GF-D8 (cell line): ENCODE data around the gene UBR1.

Source experiments
- DNase-seq: peaks from one replicate; lab custom pipeline; 2025; lab: John Stamatoyannopoulos, UW

UBR1 gene

GRCh38 chr15:43107751-43108150 is 1.9 kb upstream of the UBR1 start:
- DNase-seq, result no peak

DNA sequence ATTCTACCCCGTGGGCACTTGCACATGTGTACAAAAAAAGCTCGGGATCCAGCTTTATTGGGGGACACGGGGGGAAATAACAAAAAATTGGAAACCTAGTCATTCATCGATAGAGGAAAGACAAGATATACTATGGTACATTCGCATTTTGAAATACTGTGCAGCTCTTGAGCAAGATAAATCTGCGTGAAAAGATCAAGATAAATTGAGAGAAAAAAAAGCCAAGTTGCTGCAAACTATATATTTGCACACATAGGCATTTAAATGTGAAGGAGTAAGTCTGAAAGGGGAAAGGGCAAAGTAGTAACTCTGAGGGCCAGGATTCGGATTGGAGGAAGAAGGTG is 620 bp upstream of the UBR1 start:
- no peak for DNase-seq

DNA sequence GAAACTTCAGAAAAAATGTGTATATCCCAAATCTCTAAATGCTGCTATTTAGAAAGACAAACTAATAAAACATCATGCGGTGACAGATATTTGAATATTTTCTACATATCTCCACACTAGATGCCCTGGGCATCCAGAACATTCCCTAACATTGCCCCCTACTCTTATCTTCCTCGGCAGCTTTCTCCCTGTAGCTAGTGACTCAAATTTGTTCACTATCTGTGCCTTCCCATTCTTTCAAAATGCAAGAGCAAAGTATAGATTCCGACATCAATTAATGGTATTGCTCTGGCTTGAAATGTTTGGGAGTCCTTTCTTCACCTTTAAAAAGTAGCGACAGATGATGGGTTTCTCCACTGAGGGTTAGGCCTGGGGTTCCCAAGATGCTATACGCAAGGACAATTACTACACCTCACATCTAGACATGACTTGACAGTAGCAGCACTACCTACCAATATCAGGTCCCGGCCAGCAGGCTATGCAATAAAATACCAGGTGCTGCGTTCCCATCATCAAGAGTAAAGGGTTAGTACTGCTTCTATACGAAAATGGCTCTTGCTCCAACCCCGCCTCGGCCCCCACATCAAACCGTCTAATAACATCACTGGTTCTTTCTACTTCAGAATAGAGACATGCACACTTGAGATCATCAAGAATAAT is 631 bp downstream of the UBR1 start:
- no peak for DNase-seq

- DNase-seq, result no peak
These were observed 1.4 kb downstream of the UBR1 start for GRCh38 chr15:43104426-43104825.

DNA sequence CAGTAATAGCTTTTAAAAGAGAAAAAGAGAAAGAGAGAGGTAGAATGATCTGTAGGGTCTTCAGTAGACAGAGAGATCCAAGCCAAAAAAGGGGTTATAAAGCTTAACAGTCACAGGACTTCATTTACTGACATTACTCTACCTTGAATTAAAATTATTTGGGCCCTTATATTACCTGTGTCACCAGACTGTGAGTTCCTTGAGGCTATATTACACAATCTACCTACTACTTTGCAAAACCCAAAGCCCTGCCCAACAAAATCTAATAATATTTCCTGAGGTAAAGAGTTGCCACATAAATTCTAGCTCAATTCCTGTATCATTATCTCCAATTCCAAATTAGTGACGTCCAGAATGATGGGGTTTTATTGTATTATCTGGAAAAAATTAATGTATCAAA is 1.9 kb downstream of the UBR1 start:
- DNase-seq, result no peak

DNA sequence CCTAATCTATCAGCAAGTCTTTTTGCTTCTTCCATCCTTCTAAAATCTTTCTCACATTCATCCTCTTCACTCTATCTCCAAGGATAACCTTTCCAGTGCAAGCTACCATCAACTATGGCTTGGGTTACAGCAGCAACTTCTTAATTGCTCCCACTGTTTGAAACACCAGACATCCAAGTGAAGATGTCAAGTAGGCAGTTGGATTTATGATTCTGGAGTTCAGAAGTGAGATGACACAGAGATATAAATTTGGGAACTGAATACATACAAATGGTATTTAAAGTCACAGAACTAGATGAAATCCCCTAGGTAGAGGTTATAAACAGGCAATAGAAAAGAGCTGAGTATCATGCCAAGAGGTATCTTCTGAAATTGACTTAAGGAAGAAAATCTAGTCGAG is 3.7 kb downstream of the UBR1 start:
- no peak for DNase-seq

DNA sequence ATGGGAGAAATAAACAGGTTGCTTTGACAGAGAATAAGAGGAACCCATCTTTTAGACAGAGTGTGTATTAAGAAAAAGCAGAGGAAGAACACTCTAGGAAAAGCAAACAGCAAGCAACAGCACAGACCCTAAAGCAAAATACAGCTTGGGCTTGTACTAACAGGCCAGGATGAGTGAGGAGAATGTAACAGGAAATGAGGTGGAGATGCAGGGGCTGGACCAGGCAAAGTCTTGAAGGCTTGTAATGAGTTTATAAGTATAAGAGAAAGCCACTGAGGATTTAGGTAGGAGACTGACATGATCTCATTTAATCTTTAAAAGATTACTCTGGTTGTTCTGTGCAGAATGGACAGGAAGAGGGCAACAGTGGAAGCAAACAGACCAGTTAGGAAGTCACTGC is 4.9 kb downstream of the UBR1 start:
- no peak for DNase-seq

- DNase-seq, result no peak
These were observed 6.6 kb downstream of the UBR1 start for GRCh38 chr15:43099105-43099845.

DNA sequence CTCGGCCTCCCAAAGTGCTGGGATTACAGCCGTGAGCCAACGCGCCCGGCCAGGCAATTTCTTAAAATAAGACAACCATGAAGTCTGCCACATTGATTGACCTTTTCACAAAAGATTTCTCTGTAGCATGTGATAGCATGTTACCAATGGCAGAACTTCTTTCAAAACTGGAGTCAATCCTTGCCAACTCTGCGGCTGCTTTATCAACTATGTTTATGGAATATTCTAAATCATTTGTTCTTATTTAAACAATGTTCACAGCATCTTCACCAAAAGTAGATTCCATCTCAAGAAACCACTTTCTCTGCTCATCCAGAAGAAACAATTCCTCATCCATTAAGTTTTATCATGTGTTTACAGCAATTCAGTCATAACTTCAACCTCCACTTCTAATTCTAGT is 9.4 kb downstream of the UBR1 start:
- DNase-seq, result no peak

DNA sequence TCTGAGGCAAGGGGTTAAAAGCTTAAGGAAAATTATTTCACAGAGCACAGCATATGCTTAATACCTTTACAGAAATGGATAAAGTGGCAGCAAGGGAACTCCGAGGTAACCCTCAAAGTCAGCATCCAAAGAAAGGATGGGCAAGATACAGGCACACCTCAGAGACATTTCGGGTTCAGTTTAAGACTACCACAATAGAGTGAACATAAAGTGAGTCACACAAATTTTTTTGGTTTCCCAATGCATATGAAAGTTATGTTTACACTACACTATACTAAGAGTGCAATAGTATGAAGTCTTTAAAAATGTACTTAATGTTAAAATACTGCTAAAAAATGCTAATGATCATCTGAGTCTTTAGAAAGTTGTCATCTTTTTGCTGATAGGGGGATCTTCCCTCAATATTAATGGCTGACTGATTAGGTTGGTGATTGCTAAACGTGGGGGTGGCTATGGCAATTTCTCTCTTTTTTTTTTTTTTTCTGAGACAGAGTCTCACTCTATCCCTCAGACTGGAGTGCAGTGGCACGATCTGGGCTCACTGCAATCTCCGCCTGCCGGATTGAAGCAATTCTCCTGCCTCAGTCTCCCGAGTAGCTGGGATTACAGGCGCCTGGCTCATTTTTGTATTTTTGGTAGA is 10.0 kb downstream of the UBR1 start:
- DNase-seq, result no peak

DNA sequence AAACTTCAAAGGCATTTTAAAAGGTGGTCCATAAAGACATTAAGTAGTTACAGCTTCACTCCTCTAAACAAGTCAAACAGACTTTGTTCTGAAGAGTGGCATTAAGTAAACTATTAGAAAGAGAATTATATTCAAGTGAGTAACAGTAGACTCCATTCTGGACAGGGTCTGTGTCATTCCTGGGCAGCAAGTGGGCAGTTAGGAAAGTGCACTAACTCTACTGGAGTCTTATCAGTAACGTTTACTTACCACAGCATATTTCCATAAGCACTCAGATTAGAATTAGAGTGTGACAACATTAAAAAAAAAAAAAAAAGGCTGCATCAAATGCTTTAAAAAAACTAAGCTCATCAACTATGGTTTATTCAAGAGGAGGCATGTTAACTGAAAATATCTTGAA is 10.6 kb downstream of the UBR1 start:
- no peak for DNase-seq

DNA sequence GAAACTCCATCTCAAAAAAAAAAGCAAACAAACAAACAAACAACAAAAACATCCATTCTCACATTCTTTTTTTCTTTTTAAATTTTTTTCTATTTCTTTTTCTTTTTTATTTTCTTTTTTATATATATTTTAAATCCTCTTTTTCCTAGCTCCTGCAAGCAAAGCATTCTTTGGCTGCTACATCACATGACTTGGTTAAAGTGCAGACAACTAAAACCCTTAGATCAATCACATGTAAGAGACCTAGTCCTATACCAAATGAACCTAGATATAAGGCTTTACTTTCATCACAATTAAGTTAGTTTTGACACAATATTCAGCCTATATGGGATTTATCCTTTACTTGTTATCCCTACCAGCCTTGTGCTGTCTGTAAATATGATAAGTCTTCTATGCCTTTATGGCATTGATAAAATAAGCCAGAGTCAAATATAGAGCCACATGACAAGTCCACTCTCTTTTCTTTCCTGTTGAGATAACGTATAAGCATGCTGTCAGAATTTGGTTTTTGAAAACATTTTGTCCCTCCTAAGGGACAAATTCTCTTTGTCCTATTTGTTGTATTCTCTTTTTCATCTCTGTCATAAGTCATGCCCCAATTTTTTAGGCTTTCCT is 11.3 kb downstream of the UBR1 start:
- no peak for DNase-seq

DNA sequence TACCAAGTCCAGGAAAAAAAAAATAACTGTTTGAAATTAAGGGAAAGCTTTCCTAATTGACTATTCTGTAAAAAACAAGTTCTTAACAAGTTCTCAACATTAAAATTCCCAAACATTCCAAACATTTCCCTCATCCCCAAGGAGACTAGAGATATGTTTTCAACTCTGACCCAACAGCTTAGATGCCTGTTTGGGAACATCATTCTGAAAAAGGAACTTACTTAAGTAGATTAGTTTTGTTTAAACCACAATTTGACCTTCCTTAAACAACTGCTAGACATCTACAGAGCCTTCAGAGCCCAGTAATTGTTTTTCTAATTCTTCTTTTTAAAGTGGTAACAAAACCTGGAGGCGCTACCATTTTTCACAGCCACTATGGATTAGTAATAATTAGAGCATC is 12.8 kb downstream of the UBR1 start:
- no peak for DNase-seq

DNA sequence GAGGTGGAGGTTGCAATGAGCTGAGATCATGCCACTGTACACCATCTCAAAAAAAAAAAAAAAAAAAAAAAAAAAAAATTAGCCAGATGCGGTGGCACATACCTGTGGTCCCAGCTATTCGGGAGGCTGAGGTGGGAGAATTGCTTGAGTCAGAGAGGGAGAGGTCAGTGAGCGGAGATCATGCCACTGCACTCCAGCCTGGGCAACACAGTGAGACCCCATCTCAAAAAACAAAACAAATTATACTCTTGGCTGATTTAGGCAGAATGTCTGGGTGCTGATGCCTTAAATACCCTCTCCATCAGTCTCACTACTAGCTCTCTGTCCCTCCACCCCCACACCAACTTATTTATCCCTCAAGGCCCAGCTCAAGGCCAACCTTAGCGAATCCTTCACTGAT is 14.0 kb downstream of the UBR1 start:
- DNase-seq, result no peak

DNA sequence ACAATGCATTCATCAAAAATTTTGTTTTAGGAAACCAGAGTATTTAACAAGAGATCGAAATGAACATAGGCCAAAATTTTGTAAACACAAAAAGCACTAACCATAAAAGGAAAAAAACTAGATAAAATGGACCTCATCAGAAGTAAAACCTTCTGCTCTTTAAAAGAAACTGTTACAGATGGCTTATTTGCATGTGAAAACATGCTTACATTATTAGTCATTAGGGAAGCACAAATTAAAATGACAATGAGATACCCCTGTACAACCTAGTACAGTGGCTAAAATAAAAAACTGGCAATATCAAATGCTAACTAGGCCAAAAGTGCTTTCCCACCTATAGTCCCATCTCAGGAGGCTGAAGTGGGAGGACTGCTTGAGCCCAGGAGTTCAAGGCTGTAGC is 19.3 kb downstream of the UBR1 start:
- DNase-seq, result no peak

DNA sequence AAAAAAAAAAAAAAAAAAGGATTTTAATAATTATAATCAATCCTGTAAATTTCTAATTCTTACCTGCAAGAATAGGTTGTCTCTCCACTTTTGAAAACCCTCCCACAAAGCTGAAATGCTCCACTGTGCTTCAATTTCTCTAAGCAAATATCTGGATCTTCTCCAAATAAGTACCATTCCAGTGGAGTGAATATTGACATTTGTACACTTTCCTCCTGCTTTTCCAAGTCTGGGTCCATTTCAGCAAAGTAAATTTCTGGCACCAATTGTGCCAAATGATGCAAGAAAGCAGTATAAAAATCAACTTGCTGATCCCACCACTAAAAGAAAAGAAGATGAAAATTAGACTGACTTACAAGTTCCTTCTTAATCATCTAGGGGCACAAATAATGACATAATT is 19.9 kb downstream of the UBR1 start:
- no peak for DNase-seq

GRCh38 chr15:43082509-43082908 is 23.3 kb downstream of the UBR1 start:
- DNase-seq, result no peak

- no peak for DNase-seq
These were observed 24.6 kb downstream of the UBR1 start for GRCh38 chr15:43081283-43081682.

- DNase-seq, result no peak
These were observed 34.4 kb downstream of the UBR1 start for GRCh38 chr15:43071451-43071850.

GRCh38 chr15:43070893-43071292 is 34.9 kb downstream of the UBR1 start:
- DNase-seq, result no peak

DNA sequence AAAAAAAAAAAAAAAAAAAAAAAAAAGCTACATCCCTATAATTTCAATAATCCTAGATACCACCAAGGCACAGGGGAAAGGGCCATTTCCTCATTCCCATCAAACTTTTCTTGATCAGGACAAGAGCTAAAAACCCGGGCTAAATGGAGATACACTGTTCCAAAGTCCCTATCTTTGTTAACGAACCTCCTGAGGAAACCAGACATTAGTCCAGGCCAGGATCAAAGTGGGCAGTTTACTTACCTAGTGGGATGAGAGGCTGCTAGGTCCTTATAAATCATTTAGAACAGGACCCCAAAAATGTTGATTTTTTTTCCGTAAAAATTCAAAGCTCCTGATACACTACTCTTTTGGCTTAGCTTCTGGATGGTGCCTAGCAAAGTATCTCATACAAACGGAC is 35.6 kb downstream of the UBR1 start:
- no peak for DNase-seq

DNA sequence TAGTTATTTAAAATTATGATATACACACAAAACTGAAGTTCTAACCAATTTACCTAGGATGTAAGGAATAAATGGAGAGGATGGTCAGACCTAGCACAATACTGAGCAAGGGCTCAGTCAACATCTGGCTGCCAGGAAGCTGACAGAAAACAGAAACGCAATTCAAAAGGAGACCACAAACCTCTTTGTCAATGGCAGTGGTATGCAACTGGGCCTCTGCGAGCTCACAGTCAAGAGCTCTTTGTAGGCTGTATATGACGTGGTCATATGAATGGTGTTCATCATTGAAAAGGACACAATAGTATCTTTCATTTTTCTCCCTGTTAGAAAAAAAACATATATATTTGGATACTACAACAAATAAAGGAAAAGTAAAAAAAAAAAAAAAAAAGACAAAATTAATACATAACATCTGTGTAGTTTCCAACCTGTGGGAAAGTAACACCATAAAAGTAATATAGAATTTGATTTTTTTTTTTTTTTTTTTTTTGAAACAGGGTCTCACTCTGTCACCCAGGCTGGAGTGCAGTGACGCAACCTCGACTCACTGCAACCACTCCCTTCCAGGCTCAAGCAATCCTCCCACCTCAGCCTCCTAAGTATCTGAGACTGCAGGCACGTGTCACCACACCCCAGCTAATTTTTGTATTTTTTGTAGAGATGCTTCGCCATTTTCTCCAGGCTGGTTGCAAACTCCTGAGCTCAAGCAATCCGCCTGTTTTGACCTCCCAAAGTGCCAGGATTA is 37.9 kb downstream of the UBR1 start:
- DNase-seq, result no peak

DNA sequence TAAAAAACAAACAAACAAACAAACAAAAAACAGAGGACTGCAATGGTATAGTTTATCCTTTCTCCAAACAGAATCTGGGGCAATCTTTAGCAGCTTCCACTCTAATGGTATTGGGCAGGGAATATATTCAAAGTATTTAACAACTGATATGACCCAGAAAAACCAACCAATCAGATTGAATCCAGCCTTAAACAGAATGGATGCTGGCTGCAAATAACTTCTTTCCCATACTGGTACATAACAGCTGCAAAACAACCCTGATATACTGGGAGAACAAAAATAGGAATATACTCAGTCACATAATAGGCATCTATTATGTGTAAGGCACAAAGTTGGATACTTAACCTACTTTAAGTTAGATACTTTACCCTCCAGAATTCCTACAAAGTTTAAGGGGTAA is 49.1 kb downstream of the UBR1 start:
- no peak for DNase-seq
